Activated CD8-positive, alpha-beta T cell treated with anti-CD3 and anti-CD28 coated beads for 36 hours (primary cell): ENCODE results near the gene FAM83G. TPM values are rescaled to one million over a fixed set of nuclear protein-coding genes. Genes with fewer than 3 reads are reported as not detected.

Experiments
- ATAC-seq: fragments of 200-7000 bp; cut with Tn5 transposase; one replicate; pipeline ENCODE4 v1.10.0; 2021; ENCODE audit warnings: mild to moderate bottlenecking, moderate library complexity
- CTCF ChIA-PET: fragments of 350-600 bp; sonication (Branson Sonifier 250); formaldehyde crosslinking; loops from one replicate; lab custom pipeline; 2021; ENCODE audit warnings: antibody characterized with exemption; lab: Charles Lee
- POLR2A ChIA-PET: fragments of 350-600 bp; sonication (Branson Sonifier 250); formaldehyde crosslinking; loops from one replicate; lab custom pipeline; 2021; ENCODE audit warnings: antibody characterized with exemption; lab: Charles Lee
- DNase-seq: peaks from one replicate; pipeline ENCODE4 v3.0.0-alpha.2; 2020
- H3K27ac Mint-ChIP-seq: one replicate; pipeline ENCODE4 v1.8.0; 2021; ENCODE audit warnings: mild to moderate bottlenecking, mixed read lengths
- H3K27me3 Mint-ChIP-seq: one replicate; pipeline ENCODE4 v1.8.0; 2021; ENCODE audit warnings: mixed read lengths
- H3K36me3 Mint-ChIP-seq: one replicate; pipeline ENCODE4 v1.8.0; 2021; ENCODE audit warnings: low read depth, mixed read lengths
- H3K4me1 Mint-ChIP-seq: one replicate; pipeline ENCODE4 v1.8.0; 2021; ENCODE audit warnings: low read depth, mixed read lengths
- H3K4me3 Mint-ChIP-seq: one replicate; pipeline ENCODE4 v1.8.0; 2021; ENCODE audit warnings: mild to moderate bottlenecking, moderate library complexity, mixed read lengths
- H3K9me3 Mint-ChIP-seq: one replicate; pipeline ENCODE4 v1.8.0; 2021; ENCODE audit warnings: mixed read lengths
- CTCF ChIP-seq: fragments of 200-600 bp; IDR thresholded peaks from one replicate; pipeline ENCODE4 v1.8.0; 2022; ENCODE audit warnings: antibody characterized with exemption, mild to moderate bottlenecking
- intact Hi-C: fragments of 100-400 bp; cut with micrococcal nuclease; formaldehyde crosslinking; loops from one replicate; pipeline ENCODE4 v1.10.0; 2022
- total RNA-seq, 2 experiments: library from RNA; stranded (reverse); gene quantifications; one replicate each; pipeline ENCODE4 v1.2.3, GENCODE V29; 2021

The FAM83G gene
- total RNA-seq, 2 experiments from 2014 or later, result 11.9 to 12.1 TPM

DNA sequence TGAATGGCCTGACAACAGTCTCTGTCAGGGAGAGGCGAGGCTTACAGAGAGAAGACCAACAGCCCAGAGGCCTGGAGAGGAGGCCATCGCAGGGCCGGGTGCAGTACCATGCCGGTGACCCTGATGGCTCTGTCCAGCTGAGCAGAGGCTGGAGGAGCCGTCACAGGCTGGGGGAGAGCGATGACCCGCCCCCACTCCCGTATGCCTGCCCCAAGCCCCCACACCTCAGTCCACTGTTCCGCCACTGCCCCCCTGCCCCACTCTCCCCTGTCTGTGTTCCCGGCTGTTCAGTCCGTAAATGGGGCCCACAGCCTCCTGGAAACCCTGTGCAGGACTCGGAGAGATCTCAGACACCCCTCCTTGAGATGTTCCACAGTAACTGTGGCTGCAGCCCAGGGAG, 12.8 kb upstream of the FAM83G start:
- DNase-seq, result no peak
- Mint-ChIP-seq H3K4me1 (peaks cover 5% of the 10 kb centered on the region), H3K27me3 (no peaks in the 10 kb centered on the region), H3K36me3 (peaks cover 5% of the 10 kb centered on the region), H3K27ac (no peak overlapping the region), H3K9me3 (no peaks in the 10 kb centered on the region), H3K4me3 (no peak overlapping the region)
- no peak for TF ChIP-seq CTCF
- CTCF ChIA-PET, result no interaction called here
- POLR2A ChIA-PET, result interaction anchor here (1.0 kb wide), 1 partner anchor 12 kb away, joined by 3 read pairs; the partner anchor contains the start of gene FAM83G
- intact Hi-C loops, result no loop called here
- no peak for ATAC-seq

- Mint-ChIP-seq H3K4me1 (peaks cover 5% of the 10 kb centered on the region), H3K9me3 (no peaks in the 10 kb centered on the region), H3K4me3 (no peak overlapping the region), H3K36me3 (peaks cover 5% of the 10 kb centered on the region), H3K27me3 (no peaks in the 10 kb centered on the region), H3K27ac (no peak overlapping the region)
- POLR2A ChIA-PET, result interaction anchor here (0.6 to 1.0 kb wide), 2 partner anchors 12 to 16 kb away, joined by 3 read pairs; partner anchors contain the start of gene FAM83G
- TF ChIP-seq CTCF, result no peak
- intact Hi-C loops, result no loop called here
- CTCF ChIA-PET, result no interaction called here
- DNase-seq, result no peak
- ATAC-seq, result no peak
These were observed 12.3 kb upstream of the FAM83G start for GRCh38 chr17:19016881-19017280.

- ChIA-PET CTCF (no interaction called here), POLR2A (interaction anchor here (0.6 kb wide), 1 partner anchor 15 kb away, joined by 3 read pairs; no protein-coding TSS in a partner anchor)
- H3K36me3 Mint-ChIP-seq, result peaks cover 3% of the 10 kb centered on the region
- no peak overlapping the region for H3K27ac Mint-ChIP-seq
- ATAC-seq (no peak), DNase-seq (no peak)
- TF ChIP-seq CTCF, result no peak
- peaks cover 5% of the 10 kb centered on the region for H3K4me1 Mint-ChIP-seq
- H3K27me3 Mint-ChIP-seq, result no peaks in the 10 kb centered on the region
- no peaks in the 10 kb centered on the region for H3K9me3 Mint-ChIP-seq
- H3K4me3 Mint-ChIP-seq, result no peak overlapping the region
- intact Hi-C loops, result no loop called here
These were observed 11.7 kb upstream of the FAM83G start for GRCh38 chr17:19016297-19016696.

GRCh38 chr17:19015428-19015827, 10.9 kb upstream of the FAM83G start:
- CTCF ChIA-PET, result interaction anchor here (1.4 kb wide), 1 partner anchor 54 kb away, joined by 3 read pairs; no protein-coding TSS in a partner anchor
- Mint-ChIP-seq H3K27ac (no peak overlapping the region), H3K4me1 (peaks cover 5% of the 10 kb centered on the region), H3K36me3 (no peaks in the 10 kb centered on the region), H3K9me3 (no peaks in the 10 kb centered on the region), H3K27me3 (no peaks in the 10 kb centered on the region), H3K4me3 (no peak overlapping the region)
- POLR2A ChIA-PET, result interaction anchor here (1.4 kb wide), 1 partner anchor 11 kb away, joined by 4 read pairs; the partner anchor contains the start of gene FAM83G
- ATAC-seq (no peak), DNase-seq (no peak)
- no peak for TF ChIP-seq CTCF
- intact Hi-C loops, result no loop called here

GRCh38 chr17:19014628-19015215, 10.2 kb upstream of the FAM83G start:
- Mint-ChIP-seq H3K4me3 (no peak overlapping the region), H3K27me3 (no peaks in the 10 kb centered on the region), H3K27ac (no peak overlapping the region), H3K36me3 (no peaks in the 10 kb centered on the region), H3K4me1 (peaks cover 5% of the 10 kb centered on the region), H3K9me3 (no peaks in the 10 kb centered on the region)
- ChIA-PET CTCF (interaction anchor here (1.4 kb wide), 1 partner anchor 54 kb away, joined by 3 read pairs; no protein-coding TSS in a partner anchor), POLR2A (interaction anchor here (1.4 kb wide), 1 partner anchor 10 kb away, joined by 4 read pairs; the partner anchor contains the start of gene FAM83G)
- no peak for DNase-seq
- intact Hi-C loops, result no loop called here
- ATAC-seq, result no peak
- TF ChIP-seq CTCF, result no peak
